Astrocyte (in vitro differentiated cells and primary cell): ENCODE results near the gene SYCP2. TPM values are rescaled to one million over a fixed set of nuclear protein-coding genes. Genes with fewer than 3 reads are reported as not detected.

Experiments
- DNase-seq: peaks from one replicate; pipeline ENCODE4 v3.0.0-alpha.2; 2010; ENCODE audit warnings: low read depth
- FAIRE-seq: peaks from 2 replicates; lab custom pipeline; 2011; peaks lifted over from hg19 to GRCh38; lab: Jason Lieb, UNC
- H2AFZ ChIP-seq: 2 replicates; pipeline ENCODE4 v1.6.0; 2012; ENCODE audit warnings: low read depth, low read length, inconsistent platforms
- H3K27ac ChIP-seq: 2 replicates; pipeline ENCODE4 v1.5.1; 2011; ENCODE audit warnings: low read depth, low read length, inconsistent platforms
- H3K27me3 ChIP-seq: 2 replicates; pipeline ENCODE4 v1.6.0; 2011; ENCODE audit warnings: low read length, inconsistent platforms; ENCODE audit not compliant: insufficient read depth
- H3K36me3 ChIP-seq: 2 replicates; pipeline ENCODE4 v1.5.1; 2011; ENCODE audit warnings: low read length, inconsistent platforms; ENCODE audit not compliant: insufficient read depth
- H3K4me1 ChIP-seq: 2 replicates; pipeline ENCODE4 v1.5.1; 2011; ENCODE audit warnings: low read length, inconsistent platforms; ENCODE audit not compliant: insufficient read depth
- H3K4me2 ChIP-seq: 2 replicates; pipeline ENCODE4 v1.6.0; 2012; ENCODE audit warnings: low read length, inconsistent platforms
- H3K4me3 ChIP-seq: 2 replicates; pipeline ENCODE4 v1.5.1; 2011; ENCODE audit warnings: low read depth, mild to moderate bottlenecking, low read length, inconsistent platforms; ENCODE audit not compliant: insufficient read depth
- H3K79me2 ChIP-seq: 2 replicates; pipeline ENCODE4 v1.6.0; 2012; ENCODE audit warnings: mild to moderate bottlenecking, low read length, inconsistent platforms; ENCODE audit not compliant: insufficient read depth
- H3K9ac ChIP-seq: 2 replicates; pipeline ENCODE4 v1.6.0; 2012; ENCODE audit warnings: mild to moderate bottlenecking, low read length, inconsistent platforms
- H3K9me3 ChIP-seq: 2 replicates; pipeline ENCODE4 v1.5.1; 2012; ENCODE audit warnings: low read depth, mild to moderate bottlenecking, low read length, inconsistent platforms; ENCODE audit not compliant: insufficient read depth
- H4K20me1 ChIP-seq: 2 replicates; pipeline ENCODE4 v1.6.0; 2012; ENCODE audit warnings: low read length, inconsistent platforms; ENCODE audit not compliant: insufficient read depth
- H3K27ac Mint-ChIP-seq: one replicate; pipeline ENCODE4 v1.8.0; 2021; ENCODE audit warnings: mild to moderate bottlenecking, mixed read lengths; ENCODE audit not compliant: unreplicated experiment
- H3K27me3 Mint-ChIP-seq: one replicate; pipeline ENCODE4 v1.8.0; 2021; ENCODE audit warnings: low read depth, mixed read lengths; ENCODE audit not compliant: unreplicated experiment
- H3K36me3 Mint-ChIP-seq: one replicate; pipeline ENCODE4 v1.8.0; 2021; ENCODE audit warnings: low read depth, mixed read lengths; ENCODE audit not compliant: unreplicated experiment
- H3K4me1 Mint-ChIP-seq: one replicate; pipeline ENCODE4 v1.8.0; 2021; ENCODE audit warnings: low read depth, mixed read lengths; ENCODE audit not compliant: unreplicated experiment
- H3K4me3 Mint-ChIP-seq: one replicate; pipeline ENCODE4 v1.8.0; 2021; ENCODE audit warnings: mild to moderate bottlenecking, moderate library complexity, mixed read lengths; ENCODE audit not compliant: unreplicated experiment
- H3K9me3 Mint-ChIP-seq: one replicate; pipeline ENCODE4 v1.8.0; 2021; ENCODE audit warnings: mild to moderate bottlenecking, mixed read lengths; ENCODE audit not compliant: unreplicated experiment
- EZH2 ChIP-seq: IDR thresholded peaks from 2 replicates; pipeline ENCODE4 v1.6.1; 2012; ENCODE audit warnings: mild to moderate bottlenecking, low read length, inconsistent platforms; ENCODE audit not compliant: insufficient read depth
- total RNA-seq: library from RNA; stranded (reverse); gene quantifications from 2 replicates; pipeline ENCODE4 v1.2.1, GENCODE V29; 2021
- TF ChIP-seq, protein P1 (sequence below): IDR thresholded peaks from 2 replicates; pipeline ENCODE4 v1.5.1; 2011; ENCODE audit warnings: low read depth, mild to moderate bottlenecking, inconsistent platforms, low read length, moderate library complexity; ENCODE audit not compliant: insufficient read depth

Gene SYCP2
- total RNA-seq, 1 donor from 2014 or later, result 0.27 TPM

DNA sequence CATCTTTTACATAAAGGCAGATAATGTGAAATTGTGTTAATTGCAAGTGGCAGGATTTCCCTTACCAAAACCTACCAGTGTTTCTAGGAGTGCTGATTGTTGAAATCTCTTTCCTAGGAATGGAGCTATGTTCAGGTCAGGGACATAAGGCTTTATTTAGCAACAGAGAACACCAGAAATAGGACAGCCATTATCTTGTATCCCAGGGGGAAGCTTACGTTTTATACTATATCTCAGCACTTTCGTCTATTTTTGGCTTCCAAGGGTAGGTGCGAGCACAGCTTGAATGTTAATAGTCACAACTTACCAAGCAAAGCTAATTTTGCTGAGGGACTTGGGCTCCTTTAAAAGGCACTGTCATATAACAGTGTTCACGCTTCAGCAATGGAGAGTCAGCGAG, 94.0 kb downstream of the SYCP2 start:
- Histone ChIP-seq H4K20me1 (no peaks in the 10 kb centered on the region), H3K36me3 (no peaks in the 10 kb centered on the region), H2AFZ (no peak overlapping the region), H3K27ac (no peak overlapping the region), H3K4me1 (peaks cover 13% of the 10 kb centered on the region), H3K27me3 (peaks cover 12% of the 10 kb centered on the region), H3K9ac (no peak overlapping the region), H3K79me2 (no peaks in the 10 kb centered on the region), H3K4me3 (no peak overlapping the region), H3K9me3 (no peaks in the 10 kb centered on the region), H3K4me2 (no peak overlapping the region)
- FAIRE-seq, result no peak
- Mint-ChIP-seq H3K4me1 (peaks cover 13% of the 10 kb centered on the region), H3K27ac (no peak overlapping the region), H3K4me3 (no peak overlapping the region), H3K9me3 (no peaks in the 10 kb centered on the region), H3K27me3 (peaks cover 16% of the 10 kb centered on the region), H3K36me3 (no peaks in the 10 kb centered on the region)
- TF ChIP-seq, protein P1, sequence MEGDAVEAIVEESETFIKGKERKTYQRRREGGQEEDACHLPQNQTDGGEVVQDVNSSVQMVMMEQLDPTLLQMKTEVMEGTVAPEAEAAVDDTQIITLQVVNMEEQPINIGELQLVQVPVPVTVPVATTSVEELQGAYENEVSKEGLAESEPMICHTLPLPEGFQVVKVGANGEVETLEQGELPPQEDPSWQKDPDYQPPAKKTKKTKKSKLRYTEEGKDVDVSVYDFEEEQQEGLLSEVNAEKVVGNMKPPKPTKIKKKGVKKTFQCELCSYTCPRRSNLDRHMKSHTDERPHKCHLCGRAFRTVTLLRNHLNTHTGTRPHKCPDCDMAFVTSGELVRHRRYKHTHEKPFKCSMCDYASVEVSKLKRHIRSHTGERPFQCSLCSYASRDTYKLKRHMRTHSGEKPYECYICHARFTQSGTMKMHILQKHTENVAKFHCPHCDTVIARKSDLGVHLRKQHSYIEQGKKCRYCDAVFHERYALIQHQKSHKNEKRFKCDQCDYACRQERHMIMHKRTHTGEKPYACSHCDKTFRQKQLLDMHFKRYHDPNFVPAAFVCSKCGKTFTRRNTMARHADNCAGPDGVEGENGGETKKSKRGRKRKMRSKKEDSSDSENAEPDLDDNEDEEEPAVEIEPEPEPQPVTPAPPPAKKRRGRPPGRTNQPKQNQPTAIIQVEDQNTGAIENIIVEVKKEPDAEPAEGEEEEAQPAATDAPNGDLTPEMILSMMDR, result no peak
- no peak for TF ChIP-seq EZH2
- no peak for DNase-seq

DNA sequence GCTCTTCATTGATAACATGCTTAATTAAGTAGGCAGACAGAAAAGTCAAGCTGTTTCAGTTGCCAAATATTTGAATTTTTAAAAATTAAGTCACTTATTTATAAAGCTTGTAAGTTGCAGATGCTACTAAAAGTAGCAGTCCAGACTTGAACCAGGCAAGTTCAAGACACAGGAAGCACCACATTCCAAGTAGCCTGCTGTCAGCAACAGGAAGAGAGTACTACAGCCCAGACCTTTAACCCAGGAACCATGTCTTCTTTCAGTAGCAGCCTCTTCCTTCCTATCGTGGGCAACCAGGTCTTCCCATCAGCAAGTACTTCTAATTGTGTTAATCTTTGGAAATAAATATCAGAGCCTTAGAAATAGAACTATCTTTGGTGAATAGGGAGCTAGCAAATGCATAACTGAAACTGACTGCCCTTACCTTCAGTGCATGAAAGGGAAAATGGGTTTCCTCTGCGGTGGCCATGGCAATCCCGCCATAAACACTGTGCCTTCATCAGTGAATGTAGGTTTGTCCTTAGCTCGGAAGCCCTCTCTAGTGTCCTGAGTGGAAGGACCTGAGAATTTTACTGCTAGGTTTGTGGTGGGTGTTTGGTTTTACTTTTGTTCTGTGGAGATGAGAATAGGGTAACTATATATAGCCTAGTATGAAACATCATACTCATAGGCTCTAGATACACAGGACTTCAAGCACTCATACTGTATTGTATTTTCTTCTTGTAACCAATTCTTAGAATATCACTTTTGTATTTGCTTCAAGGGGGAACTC, 95.6 kb downstream of the SYCP2 start:
- H3K4me1 Mint-ChIP-seq, result peaks cover 13% of the 10 kb centered on the region
- peaks cover 13% of the 10 kb centered on the region for H3K4me1 ChIP-seq
- no peak overlapping the region for H3K4me3 ChIP-seq
- H3K27me3 Mint-ChIP-seq, result peaks cover 18% of the 10 kb centered on the region
- DNase-seq (no peak), FAIRE-seq (no peak)
- H3K79me2 ChIP-seq, result no peaks in the 10 kb centered on the region
- H2AFZ ChIP-seq, result no peak overlapping the region
- TF ChIP-seq, protein P1, result no peak
- no peak for TF ChIP-seq EZH2
- H3K9me3 Mint-ChIP-seq, result no peaks in the 10 kb centered on the region
- no peaks in the 10 kb centered on the region for H3K9me3 ChIP-seq
- no peaks in the 10 kb centered on the region for H3K36me3 Mint-ChIP-seq
- H3K27me3 ChIP-seq, result peaks cover 16% of the 10 kb centered on the region
- no peak overlapping the region for H3K9ac ChIP-seq
- no peak overlapping the region for H3K4me3 Mint-ChIP-seq
- no peaks in the 10 kb centered on the region for H4K20me1 ChIP-seq
- H3K36me3 ChIP-seq, result no peaks in the 10 kb centered on the region
- H3K27ac Mint-ChIP-seq, result no peak overlapping the region
- no peak overlapping the region for H3K27ac ChIP-seq
- H3K4me2 ChIP-seq, result no peak overlapping the region

DNA sequence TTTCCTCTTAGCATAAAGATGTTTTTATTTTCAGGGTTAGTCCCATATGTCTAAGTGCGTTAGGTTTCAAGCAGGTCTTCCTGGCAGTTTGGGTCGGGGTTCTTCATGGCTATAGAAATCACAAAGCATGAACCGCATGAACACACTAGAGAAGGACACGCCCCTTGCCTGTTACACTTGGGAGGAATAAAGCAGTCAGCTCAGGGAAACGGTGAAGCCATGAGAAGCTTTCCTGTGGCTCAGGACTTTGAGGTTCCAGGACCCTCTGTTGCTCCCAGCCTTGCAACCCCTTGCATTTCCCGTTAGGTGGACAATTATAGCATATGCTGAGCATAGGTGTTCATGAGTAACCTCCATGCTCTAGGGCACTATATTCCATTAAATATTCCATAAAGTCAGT, 96.7 kb downstream of the SYCP2 start:
- no peak overlapping the region for H3K4me3 Mint-ChIP-seq
- FAIRE-seq (no peak), DNase-seq (no peak)
- TF ChIP-seq, protein P1, result no peak
- TF ChIP-seq EZH2, result no peak
- Histone ChIP-seq H4K20me1 (no peaks in the 10 kb centered on the region), H3K36me3 (no peaks in the 10 kb centered on the region), H3K9ac (no peak overlapping the region), H2AFZ (no peak overlapping the region), H3K27me3 (peaks cover 20% of the 10 kb centered on the region), H3K4me1 (peaks cover 13% of the 10 kb centered on the region), H3K9me3 (no peaks in the 10 kb centered on the region), H3K4me2 (no peak overlapping the region), H3K79me2 (no peaks in the 10 kb centered on the region), H3K4me3 (no peak overlapping the region), H3K27ac (no peak overlapping the region)
- H3K36me3 Mint-ChIP-seq, result no peaks in the 10 kb centered on the region
- H3K9me3 Mint-ChIP-seq, result no peaks in the 10 kb centered on the region
- H3K4me1 Mint-ChIP-seq, result peaks cover 19% of the 10 kb centered on the region
- H3K27me3 Mint-ChIP-seq, result peaks cover 18% of the 10 kb centered on the region
- H3K27ac Mint-ChIP-seq, result no peak overlapping the region
